Stimulated activated CD8-positive, alpha-beta memory T cell treated with anti-CD3 and anti-CD28 coated beads, Interleukin-15, amount 100 ng/mL, for 24 hours (primary cell): ENCODE results near the gene CARNS1.

Source experiments
- DNase-seq: peaks from one replicate; pipeline ENCODE4 v3.0.0-alpha.2; 2020; ENCODE audit warnings: low read depth

CARNS1 gene

DNA sequence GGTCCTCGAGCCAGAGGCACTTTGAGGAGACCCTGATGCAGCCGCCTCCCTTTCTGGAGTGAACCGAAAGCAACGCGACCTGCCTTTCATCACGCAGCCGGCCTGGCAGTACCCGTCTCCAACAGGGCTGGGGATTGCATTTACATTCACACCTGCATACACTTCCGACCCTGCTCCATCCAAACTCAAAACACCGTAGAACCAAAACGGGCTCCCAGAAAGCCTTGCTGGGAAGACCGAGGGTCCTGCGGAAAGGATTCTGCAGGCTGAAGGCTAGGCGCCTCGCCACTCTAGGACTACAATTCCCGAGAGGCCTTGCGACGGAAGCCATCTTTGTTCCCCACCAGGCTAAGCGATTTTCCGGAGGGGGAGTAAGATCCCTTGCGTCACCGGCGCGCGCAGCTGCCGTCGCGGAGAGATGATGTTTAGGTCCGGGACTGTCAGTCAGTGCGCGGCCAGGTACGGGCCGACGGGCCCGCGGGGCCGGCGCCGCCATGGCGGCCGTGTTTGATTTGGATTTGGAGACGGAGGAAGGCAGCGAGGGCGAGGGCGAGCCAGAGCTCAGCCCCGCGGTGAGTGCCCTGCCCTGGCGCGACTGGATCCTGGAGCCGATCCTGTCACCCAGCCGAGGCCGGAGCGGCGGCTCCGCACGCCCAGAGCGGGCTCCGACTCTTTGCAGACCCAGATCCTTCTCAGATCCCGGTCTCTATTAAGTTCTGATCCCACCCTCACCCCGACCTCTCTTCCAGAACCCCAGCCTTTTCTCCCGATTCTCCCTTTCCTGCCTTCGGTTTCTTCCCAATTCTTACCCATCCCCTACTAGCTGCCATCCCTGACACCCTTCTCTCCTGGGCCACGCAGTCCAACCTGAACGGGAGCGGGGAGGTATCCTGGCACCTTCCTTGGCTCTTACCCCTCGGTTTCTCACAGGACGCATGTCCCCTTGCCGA, 12.8 kb downstream of the CARNS1 start, which contains the start of gene RPS6KB2:
RPS6KB2 (plus strand) TSS at position 443 of the 950 bp plus-strand sequence; CDS start at position 495, 52 bp downstream.
- peak; percentile 98 for DNase-seq

DNA sequence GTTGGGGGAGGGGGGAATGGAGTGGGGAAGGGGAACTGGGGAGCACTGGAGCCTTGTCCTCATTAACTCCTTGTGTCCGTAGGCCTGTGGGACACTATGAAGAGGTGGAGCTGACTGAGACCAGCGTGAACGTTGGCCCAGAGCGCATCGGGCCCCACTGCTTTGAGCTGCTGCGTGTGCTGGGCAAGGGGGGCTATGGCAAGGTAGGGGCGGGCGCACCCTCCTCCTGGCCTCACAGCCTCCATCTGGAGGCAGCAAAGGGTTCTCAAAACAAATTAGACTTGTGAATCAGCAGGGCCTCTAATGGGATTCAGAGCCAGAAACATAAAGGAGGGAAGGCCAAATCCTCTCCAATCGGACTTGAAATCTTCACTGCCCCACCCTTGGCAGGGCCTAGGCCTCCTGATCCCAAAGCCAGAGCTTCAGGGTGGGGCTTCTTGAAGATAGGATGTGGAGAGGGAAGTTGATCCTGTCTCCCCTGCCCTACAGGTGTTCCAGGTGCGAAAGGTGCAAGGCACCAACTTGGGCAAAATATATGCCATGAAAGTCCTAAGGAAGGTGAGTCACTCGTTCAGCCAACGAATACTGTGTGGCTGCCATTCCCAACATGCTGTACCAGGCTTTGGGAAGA, 13.7 kb downstream of the CARNS1 start:
- no peak for DNase-seq

DNA sequence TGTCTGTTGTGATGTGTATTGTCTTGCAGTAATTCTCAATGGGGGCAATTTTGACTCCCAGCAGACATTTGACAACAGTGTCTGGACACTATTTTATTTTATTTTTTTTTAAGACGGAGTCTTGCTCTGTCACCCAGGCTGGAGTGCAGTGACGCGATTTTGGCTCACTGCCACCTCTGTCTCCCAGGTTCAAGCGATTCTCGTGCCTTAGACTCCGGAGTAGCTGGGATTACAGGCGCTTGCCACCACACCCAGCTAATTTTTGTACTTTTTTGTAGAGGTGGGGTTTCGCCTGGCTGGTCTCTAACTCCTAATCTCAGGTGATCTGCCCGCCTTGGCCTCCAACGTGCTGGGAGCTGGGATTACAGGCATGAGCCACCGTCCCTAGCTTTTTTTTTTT, 14.2 kb downstream of the CARNS1 start:
- no peak for DNase-seq

DNA sequence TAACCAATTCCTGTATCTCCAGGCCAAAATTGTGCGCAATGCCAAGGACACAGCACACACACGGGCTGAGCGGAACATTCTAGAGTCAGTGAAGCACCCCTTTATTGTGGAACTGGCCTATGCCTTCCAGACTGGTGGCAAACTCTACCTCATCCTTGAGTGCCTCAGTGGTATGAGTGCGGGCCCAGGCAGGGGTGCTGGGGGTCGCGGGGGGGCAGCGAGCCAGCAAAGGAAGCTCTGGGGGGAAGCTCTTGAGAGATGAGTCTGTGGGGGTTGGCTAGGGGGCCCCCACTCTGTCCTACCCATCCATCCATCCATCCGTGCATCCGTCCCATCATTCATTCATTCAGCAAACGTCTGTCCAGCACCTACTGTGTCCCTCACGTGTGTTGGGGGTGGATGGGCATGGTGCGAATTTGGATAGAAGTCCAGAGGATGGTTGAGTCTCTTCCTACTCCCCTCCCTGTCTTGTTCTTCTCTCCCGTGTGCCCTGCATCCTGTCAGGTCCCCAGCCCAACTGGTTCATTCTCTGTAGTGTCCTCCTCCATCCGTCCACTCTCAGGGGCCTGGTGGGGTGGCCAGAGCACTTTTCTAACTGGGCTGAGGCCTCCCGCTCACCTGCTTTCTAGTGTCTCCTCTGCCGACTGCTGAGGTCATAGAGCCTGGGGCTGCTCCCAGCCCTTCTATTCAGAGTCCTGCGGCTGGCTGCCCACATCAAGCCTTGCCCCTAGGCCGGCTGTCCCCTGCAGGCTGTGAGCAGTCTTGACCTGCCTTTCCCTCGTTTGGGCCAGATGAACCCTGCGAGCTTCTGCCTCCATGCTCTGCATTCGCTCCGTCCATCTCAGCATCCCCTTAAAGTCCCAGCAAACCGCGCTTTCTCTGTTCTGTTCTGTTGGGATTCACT, 16.1 kb downstream of the CARNS1 start:
- no peak for DNase-seq

DNA sequence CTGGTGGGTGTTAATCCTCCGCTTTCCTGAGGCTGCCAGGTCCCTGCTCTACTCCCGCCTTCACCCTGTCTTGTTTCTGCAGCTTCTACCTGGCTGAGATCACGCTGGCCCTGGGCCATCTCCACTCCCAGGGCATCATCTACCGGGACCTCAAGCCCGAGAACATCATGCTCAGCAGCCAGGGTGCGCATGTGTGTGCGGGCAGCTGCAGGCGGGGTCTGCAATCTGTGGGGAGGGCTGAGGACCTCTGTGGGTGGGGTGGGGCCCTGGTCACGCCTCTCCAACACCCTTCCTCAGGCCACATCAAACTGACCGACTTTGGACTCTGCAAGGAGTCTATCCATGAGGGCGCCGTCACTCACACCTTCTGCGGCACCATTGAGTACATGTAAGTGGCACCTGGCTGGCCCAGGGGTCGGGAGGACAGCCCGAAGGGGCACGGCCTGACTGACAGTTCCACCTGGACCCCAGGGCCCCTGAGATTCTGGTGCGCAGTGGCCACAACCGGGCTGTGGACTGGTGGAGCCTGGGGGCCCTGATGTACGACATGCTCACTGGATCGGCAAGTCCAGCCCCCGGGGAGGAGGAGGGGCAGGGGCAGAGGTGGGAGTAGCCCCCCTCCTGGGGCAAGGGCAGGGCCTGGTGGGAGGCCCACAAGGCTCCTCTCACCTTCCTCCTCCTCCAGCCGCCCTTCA, 17.3 kb downstream of the CARNS1 start:
- DNase-seq, result no peak

DNA sequence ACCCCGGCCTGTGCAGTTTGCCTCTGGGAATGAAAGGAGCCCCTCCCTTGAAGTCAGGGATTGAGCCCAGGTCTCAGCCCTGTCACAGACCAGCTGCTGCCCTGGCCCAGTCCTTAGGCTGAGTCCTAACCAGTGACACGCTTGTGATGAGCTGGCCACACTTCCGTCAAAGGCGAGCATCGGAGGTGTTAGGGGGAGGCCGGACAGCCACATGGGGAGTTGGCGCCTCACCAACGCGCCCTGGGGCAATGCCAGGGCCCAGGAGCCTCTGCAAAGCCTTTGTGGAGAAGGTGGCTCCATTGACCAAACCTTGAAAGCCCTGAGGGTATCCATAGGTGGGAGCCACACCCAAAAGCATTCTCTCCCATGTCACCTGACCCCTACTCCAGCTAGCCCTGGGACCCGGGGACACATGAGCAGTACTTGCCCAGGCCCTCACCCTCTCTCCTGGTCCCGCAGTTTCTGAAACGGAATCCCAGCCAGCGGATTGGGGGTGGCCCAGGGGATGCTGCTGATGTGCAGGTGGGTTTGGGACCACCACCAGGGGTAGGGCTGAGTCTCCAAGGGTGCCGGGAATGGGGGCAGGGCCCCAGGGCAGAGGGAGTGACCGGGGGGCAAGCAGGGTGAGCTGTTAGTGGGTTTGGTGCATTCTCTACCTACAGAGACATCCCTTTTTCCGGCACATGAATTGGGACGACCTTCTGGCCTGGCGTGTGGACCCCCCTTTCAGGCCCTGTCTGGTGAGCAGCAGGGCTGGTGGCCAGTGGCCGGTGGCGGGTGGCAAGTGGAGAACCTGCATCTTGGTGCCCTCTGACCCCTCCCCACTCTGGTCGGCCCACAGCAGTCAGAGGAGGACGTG, 18.3 kb downstream of the CARNS1 start:
- no peak for DNase-seq

DNA sequence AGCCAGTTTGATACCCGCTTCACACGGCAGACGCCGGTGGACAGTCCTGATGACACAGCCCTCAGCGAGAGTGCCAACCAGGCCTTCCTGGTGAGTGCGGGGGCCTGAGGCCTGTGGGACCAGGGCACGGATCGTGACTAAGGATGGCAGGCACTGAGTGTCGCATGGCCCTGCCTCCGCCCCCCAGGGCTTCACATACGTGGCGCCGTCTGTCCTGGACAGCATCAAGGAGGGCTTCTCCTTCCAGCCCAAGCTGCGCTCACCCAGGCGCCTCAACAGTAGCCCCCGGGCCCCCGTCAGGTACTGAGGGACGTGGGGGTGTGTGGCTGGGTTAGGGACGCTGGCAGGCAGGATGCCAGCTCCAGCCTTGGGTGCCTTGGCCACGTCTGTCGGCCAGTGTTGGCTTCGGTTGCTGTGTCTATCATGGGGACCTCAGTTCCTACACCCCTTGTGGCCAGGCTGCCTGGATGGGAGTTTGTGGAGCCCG, 19.0 kb downstream of the CARNS1 start:
- no peak for DNase-seq

DNA sequence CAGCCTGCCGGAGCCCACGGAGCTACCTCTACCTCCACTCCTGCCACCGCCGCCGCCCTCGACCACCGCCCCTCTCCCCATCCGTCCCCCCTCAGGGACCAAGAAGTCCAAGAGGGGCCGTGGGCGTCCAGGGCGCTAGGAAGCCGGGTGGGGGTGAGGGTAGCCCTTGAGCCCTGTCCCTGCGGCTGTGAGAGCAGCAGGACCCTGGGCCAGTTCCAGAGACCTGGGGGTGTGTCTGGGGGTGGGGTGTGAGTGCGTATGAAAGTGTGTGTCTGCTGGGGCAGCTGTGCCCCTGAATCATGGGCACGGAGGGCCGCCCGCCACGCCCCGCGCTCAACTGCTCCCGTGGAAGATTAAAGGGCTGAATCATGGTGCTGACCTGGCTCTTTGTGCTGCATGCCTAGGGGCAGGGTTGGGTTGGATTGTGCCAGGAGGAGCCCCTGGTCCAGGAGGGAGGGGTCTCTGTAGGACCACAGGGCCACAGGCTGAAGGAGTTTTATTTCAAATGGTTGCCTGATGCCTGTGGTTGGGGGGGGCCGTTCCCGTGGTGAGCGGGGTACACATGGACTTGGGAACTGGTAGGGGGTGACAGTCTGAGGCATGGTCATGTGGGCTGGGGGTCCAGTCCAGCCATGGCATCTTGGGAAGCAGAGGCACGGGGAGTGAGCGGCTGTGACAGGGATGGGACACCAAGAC, 19.7 kb downstream of the CARNS1 start:
- no peak for DNase-seq

DNA sequence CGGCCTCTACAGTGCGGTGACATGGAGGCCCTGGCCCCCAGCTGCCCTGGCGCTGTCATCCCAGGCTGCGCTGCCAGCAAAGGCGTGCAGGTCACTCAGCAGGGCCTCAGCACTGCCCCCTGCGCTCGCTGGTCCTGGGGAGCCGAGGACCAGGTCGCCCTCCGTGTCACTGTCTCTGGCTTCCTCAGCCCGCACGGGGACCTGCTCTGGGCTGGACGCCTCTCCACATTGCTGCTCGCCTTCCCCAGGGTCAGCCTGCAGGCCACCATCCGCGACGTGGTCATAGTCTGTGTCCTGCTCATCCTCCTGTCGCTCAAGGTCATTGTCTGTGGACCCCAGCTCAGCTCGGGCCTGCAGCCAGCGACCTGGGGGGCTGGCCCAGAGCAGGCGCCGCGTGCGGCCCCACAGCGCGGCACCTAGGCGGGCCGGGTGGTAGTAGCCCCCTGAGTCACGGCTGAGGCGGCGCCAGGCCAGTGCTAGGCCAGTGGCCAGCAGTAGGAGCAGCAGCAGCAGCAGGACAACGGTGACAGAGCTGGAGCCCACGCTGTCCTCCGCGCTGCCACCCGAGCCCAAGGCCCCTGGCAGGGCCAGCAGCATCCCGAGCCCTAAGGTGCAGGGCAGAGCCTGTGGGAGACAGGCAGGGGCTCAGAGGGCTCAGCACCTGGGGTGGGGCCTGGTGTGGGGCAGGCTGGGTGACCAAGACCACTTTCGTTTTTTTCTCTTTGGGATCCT, 20.4 kb downstream of the CARNS1 start:
- DNase-seq, result no peak

DNA sequence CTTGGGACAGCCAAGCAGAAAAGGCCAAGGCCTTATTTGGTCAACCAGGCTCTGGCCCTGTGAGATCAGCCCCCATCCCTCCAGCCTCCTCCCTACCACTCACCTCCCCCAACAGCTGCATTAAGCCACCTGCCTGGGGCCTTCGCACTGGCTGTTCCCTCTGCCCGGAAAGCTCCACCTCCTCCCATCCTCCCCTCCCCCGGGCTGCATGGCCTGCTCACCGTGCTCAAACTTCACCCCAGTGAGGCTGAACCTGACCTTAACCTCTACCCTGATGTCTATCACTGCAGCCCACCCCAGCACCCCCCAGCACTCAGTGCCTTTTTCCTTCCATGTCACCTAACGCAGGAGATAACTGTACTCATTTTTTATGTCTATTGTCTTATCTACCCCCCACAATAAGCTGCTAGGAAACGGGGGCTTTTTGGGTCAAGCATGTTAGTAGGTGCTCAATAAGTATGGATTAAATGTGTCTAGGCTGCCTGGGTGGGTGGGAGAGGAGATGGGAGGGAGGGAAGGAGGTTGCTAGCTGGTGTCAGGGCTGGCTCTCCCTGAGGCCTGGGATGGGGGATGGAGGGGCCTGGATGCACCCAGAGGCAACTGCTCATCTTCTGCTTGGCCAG, 21.1 kb downstream of the CARNS1 start:
- no peak for DNase-seq

DNA sequence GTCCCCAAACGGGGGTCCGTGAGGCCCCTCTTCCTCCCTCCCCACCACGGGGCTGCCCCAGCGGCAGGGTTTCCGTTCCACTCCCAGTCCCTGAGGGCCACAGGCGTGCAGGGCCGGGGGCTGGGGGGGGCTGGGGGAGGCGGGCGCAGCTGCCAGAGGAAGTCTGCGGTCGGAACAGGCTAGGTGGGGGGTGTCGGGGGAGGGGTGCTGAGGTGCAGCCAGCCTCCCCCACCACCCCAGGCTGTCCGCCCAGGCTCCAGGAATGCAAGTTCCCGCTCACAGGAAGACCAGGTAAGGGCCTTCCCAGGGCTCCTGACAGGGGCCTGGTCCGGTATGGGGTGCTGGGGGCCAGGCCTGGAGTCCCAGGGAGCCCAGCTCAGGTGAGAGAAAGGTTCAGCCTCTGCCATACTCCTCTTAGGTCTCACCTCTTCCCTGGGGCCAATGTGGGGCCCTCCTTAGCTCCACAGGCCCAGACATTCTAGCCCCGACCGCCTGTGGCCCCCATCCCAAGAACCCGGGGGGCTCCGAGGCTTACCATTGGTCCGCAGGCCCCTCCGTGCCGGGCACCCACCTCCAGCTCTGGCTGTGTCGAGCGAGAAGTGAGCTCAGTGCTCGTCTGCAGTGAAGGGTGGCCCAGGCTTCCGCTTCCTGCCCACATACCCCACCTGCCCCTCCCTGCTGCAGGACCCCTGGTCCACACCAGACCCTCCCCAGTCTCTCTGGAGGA, 21.8 kb downstream of the CARNS1 start, which contains the start of gene PTPRCAP:
PTPRCAP (minus strand) TSS at position 601 of the 727 bp plus-strand sequence; CDS start at position 538, 63 bp downstream.
- DNase-seq, result no peak

DNA sequence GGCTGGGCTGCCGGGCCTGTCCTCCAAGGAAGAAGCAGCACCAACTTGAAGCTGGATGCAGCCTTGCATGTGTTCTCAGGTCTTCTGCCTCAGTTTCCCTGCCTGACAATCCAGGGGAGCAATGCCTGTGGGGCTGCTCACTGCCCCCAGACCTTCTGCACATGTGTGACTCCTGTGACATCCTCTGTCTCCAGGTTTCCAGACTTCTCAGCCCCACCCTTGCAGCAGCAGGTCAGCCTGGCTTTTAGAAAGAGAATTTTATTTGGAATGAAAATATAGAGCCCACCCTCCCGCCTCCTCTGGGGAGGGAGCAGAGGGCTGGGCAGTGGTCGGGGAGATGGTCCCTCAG, 22.3 kb downstream of the CARNS1 start:
- DNase-seq, result no peak

DNA sequence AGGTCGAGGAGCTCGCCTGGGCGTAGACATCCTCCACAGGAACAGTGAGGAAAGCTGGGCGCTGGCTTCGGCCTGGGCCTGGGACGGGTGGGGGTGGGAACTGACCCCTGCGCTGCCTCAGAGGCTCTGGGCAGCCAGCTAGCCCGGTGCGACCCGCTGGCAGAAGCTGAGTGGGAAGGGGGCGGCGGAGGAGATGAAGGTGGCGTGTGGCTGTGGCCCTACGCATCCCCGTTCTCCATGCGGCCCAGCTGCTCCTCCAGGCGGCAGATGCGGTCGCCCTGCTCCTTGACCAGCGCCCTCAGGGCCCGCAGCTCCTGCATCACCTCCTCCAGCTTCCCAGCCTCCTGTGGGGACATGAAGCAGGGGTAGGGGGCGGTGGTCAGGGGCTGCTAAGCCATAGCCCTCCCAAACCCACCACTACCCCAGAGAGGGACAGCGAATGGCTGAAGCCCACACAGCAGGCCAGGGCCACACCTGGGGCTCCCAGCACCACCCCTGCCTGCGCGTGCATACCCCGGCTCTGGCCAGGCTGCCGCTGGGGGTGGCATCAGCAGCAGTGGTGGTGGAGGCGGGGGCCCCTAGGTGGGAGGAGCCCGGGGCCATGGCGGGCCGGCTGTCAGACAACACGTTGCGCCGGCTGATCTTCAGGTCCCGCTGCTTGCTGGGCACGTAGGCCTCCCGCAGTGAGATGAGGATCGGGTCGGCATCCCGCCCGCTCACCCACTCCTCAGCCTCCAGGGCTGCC, 22.9 kb downstream of the CARNS1 start:
- DNase-seq, result no peak

DNA sequence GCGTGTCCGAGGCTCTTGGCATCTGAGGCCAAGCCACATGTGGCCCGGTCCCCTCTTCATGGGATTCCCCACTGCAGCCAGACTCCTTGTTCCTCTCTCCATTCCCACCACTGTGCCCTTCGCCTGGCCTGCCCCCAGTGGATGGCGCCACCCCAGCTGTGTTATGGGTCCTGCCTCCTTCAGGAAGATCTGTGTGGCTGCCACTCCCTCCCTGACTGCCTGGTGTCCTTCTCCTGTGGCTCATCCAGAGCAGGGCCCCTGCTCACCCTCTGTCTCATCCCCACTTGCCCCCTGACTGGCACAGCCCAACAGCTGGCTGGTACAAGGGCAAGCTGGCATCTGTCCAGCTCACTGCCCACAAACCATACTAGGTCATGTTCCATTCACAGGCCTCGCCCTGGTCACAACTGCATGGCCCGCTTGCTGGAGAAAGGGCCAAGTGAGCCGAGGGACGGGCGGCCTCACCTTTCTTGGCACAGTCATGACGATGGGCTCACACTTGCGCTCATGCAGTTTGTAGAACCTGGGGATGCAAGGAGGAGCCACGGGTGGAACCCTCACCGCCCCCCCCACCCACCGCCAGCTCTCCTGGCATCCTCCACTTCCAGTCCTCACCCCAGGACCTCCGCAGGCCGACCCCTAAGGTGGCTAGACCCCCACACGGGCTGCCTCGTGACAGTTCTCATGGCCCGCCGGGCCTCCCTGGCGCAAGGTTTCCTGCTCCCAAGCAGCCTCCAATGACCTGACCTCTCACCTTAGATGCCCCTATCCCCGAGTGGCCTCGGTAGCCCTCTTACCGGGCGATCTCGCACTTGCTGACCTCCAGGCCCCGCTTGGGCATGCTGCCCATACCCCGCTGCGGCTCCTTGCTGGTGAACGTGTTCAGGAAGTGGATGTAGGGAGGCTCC, 24.1 kb downstream of the CARNS1 start:
- DNase-seq, result no peak

DNA sequence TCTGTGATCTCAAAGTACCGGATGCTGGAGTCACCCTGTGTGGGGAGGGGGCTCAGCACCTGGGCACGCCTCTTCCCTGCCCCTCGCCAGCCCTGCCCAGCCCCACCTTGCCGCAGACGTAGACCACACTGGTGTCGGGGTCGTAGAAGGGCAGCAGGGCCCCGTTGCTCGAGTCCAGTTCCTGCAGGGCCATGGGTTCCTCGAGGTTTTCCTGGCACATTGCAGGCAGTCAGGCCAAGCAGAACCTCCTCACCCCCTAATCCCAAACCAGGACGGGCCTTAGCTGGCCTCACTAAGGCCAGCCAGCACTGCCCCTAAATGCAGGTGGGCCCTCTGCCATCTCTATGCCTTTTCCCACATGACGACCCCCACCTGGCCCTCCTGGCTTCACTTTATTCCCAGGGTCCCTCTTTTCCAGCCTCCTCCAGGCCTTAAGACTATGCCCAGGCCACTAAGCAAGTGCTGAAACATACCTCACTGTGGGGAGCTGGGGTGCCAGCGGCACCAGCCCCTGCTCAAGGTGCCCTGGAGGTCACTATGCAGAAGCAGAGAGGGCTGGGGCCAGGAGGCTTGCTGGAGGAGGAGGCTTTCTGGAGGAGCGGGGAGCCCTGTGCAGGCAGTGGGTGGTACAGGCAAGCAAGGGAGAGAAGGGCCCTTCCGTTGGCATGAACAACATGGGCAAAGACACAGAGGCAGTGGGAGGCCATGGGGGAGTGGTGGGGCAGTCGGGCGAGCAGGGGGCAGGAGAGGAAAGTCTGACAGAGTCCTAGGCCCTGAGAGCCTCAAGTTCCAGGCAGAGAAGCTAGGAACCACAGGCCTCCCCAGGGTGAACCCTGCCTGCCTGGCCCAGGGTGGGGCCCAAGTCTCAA, 25.0 kb downstream of the CARNS1 start:
- DNase-seq, result no peak
